HUDEP-2 (cell line): ENCODE results near the gene SAP130.

Source experiments
- DNase-seq, 76 experiments: peaks; one replicate each; lab custom pipeline; 2025; ENCODE audit not compliant: unreplicated experiment in 76 of 76; lab: John Stamatoyannopoulos, UW

The SAP130 gene

DNA sequence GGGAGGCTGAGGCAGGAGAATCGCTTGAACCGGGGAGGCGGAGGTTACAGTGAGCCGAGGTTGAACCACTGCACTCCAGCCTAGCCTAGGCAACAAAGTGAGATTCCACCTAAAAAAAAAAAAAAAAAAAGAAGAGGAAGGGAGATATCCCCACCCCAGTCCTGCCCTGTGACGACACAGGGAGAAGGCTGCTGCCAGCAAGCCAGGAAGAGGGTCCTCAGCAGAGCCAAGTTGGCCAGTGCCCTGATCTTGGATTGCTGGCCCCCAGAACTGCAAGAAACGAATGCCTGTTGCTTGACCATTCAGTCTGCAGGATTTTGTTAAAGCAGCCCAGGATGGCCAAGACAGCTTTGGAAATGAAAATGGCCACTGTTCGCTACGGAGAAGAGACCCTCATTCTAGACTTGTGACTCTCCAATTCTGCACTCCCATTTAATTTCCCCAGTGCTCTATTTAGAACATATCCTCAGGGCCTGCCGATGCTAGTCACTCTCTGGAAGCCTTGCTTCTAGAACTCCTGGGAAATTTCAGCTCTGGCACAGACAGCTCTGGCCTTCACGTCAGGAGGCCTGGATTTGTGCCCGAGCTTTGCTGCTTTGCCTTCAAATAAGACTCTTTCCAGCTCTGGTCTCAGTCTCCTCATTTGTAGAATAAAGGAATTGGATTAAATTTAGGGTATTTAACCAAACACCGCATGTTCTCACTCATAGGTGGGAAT is 126.4 kb downstream of the SAP130 start:
- no peak for DNase-seq

DNA sequence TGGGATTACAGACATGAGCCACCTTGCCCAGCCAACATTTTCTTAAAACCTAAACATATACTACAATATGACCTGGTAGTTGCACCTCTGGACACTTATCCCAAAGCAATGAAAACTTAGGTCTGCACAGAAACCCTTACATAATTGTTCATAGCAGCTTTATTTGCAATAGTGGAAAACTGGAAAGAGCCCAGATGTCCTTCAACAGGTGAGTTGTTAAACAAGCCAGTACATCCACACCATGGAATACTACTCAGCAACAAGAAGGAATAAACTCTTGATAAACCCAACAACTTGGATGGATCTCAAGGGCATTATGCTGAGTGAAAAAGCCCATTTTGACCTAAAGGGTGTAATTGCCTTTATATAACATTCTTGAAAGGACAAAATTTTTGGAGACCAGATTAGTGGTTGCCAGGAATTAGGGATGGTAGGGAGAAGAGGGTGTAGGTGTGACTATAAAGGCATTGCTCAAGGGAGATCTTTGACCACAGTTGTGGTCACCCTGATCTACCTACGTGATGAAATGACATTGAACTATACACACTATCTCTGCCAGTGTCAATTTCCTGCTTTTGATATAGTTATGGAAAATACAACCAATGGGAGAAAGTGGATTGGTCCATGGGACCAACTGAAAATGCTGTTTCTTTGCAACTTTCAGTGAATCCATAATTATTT is 130.2 kb downstream of the SAP130 start:
- DNase-seq = no peak

DNA sequence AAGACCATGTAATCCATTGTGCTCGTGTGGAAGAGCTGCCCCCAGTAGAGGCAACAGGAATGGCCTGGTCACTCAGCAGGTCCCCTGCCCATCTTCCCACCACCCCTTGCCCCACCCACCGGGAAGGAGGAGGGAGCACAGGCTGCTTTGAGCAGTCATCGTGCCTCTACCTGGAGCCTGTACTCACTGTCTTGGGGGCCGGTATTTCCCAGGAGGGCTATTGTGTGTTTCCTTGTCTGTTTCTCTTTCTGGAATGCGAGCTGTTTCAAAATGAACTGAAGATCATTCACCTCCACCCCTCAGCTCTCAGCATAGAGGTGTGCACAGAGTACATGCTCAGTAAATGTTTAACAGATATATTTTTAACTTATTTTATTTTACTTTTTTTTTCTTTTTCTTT is 134.4 kb downstream of the SAP130 start:
- DNase-seq = no peak

DNA sequence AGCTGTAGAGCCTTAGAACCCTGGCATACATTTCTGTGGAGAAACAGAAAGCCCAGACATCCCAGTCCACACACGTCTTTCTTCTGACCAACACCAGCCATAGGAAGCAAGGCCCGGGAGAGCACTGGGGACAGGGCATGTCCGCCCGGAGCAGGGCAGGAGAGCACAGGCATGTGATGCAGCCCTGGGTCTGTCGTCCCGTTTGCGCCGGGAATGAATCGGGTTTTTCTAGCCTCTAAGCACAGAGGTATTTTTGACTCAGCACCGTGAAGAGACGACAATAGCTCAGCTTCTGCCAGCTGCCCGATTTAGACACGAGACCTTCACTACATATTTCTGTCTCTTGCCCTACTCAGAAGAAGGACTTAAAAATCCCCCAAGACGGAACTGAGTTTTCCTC is 134.8 kb downstream of the SAP130 start:
- DNase-seq = no peak

DNA sequence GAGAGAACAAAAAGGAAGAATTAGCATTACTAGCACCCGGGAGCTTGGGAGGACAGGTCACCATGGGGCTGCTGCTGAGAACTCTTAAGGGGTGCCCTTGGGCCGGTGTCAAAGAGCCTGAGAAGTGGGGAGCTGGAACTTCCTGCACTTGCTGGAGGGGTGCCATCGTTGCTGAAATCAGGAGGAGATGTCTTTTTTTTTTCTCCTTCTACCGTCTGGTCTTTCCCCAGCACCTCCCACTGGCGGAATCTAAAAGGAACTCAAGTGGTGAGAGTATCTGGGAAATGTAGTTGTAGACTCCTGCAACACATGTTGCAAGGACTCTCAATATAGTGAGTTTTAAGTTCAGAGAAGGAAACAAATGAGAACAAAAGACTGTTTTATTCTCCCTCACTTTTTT is 136.0 kb downstream of the SAP130 start:
- DNase-seq = no peak
